H1 (cell line): ENCODE results near the gene TOP3B. TPM values are rescaled to one million over a fixed set of nuclear protein-coding genes. Genes with fewer than 3 reads are reported as not detected.

ENCODE experiments used
- CHD7 ChIP-seq: fragments of 300-600 bp; sonication (generic); IDR thresholded peaks from 2 replicates; pipeline ENCODE4 v1.7.1; 2012; ENCODE audit warnings: low read length, moderate library complexity, mild to moderate bottlenecking, inconsistent platforms; ENCODE audit not compliant: insufficient replicate concordance
- CTCF ChIP-seq, 3 experiments: IDR thresholded peaks; 1 replicate in 2 of 3; 2 replicates in 1 of 3; pipeline versions ENCODE4 v1.5.1 to v1.6.1; 2011; ENCODE audit warnings: low read length in 3 of 3, mild to moderate bottlenecking in 3 of 3, inconsistent platforms in 2 of 3, low read depth in 1 of 3, moderate library complexity in 1 of 3; ENCODE audit not compliant: insufficient read depth in 1 of 3; ENCODE audit errors: control extremely low read depth in 1 of 3
- HDAC2 ChIP-seq, 2 experiments: fragments of 300-600 bp in 1 of 2; sonication (generic) in 1 of 2; IDR thresholded peaks; 2 replicates each; pipeline ENCODE4 v1.6.1; 2011 to 2012; ENCODE audit warnings: low read depth in 2 of 2, low read length in 2 of 2, mild to moderate bottlenecking in 2 of 2, moderate library complexity in 2 of 2, borderline replicate concordance in 1 of 2, inconsistent platforms in 1 of 2
- HDAC6 ChIP-seq: IDR thresholded peaks from one replicate; pipeline ENCODE4 v1.7.1; 2012; ENCODE audit warnings: low read depth, mild to moderate bottlenecking, inconsistent platforms, low read length, moderate library complexity
- JUND ChIP-seq: IDR thresholded peaks from 2 replicates; pipeline ENCODE4 v1.6.1; 2011; ENCODE audit warnings: mild to moderate bottlenecking, improper control_type of control experiment, low read length
- SIX5 ChIP-seq: IDR thresholded peaks from 2 replicates; pipeline ENCODE4 v1.6.1; 2011; ENCODE audit warnings: mild to moderate bottlenecking, low read depth, low read length
- TAF7 ChIP-seq: optimal IDR thresholded peaks from 2 replicates; pipeline ENCODE3; 2011; ENCODE audit warnings: low read depth, mild to moderate bottlenecking, inconsistent platforms, low read length, moderate library complexity, borderline replicate concordance
- polyA plus RNA-seq, 7 experiments: library from polyadenylated mRNA; depleted of rRNA in 3 of 7; stranded (reverse) in 5 of 7; unstranded in 2 of 7; fragments of >200 nt in 5 of 7; fragments of 200-250 nt in 2 of 7; gene quantifications; 1 replicate in 5 of 7; 2 replicates in 1 of 7; 4 replicates in 1 of 7; pipeline versions ENCODE4 v1.2.1 to v1.2.3, GENCODE V29; 2011 to 2013; ENCODE audit warnings: missing spikeins in 2 of 7, mixed read lengths in 2 of 7
- total RNA-seq: library from RNA; stranded (reverse); fragmentation: NEBNext Ultra II Directional; extraction: Animal tissue kit (Norgen Biotek cat#: 25700); gene quantifications from 2 replicates; pipeline ENCODE4 v1.2.1, GENCODE V29; 2021

TOP3B gene
- total and polyA plus RNA-seq, 2 of the 8 experiments (the other 6 are each of a cell fraction or from before 2014, with no cell fraction given): 30.4 to 52.8 TPM

GRCh38 chr22:21982338-21982965 lies at the start of gene TOP3B (continued):
- TF ChIP-seq CHD7: no peak
- TF ChIP-seq HDAC2 (IDR thresholded peaks at IDR 0.05; ENCODE audit: borderline replicate concordance in 1 of 2, low read depth in 2 of 2, low read length in 2 of 2): no peak
- TF ChIP-seq JUND: no peak; the same call in 1 of the 2 replicates
- TF ChIP-seq TAF7: peak; percentile 87
- no peak for TF ChIP-seq HDAC6
- TF ChIP-seq SIX5: peak; percentile 26; the same call in 1 of the 2 replicates
- no peak for TF ChIP-seq CTCF (IDR thresholded peaks at IDR 0.05; ENCODE audit: control extremely low read depth in 1 of 3, insufficient read depth in 1 of 3, low read depth in 1 of 3, low read length in 3 of 3)
